ENCODE results near the gene LHX3.

DNA sequence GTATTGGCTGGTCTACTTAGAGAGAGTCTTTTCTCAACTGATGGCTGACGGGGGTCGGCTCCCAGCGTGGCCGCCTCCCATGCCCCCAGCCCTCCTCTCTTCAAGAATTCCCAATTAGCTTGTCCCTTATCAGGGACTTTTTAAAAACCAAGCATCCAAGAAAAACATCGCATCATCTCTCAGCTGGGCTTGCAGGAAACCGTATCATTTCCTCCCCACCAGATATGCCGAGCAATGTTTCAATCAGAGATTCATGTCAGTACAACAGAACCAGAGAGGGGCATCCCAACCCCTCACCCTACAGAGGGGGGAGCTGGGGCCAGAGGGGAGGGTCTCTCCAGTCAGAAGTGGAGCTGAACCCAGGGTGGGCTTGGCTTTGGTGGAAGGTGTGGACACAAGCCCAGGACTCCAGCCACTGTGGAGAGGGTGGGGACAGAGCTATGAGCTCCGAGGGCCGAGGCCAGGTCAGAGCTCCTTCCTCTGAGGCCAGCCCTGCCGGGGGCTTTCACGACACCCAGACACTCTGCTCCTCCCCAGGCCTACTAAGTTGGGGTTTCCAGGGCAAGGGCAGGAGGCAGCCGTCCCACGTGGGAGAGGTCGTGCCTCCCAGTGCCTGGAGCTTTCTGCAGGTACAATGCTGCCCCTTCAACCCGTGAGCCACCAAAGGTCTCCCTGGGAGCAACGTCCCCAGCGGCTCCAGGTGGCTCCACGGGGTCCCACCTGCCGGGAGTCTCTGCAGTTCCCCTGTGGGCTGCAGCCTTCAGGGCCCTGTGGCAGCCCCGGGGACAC is 47.3 kb downstream of the LHX3 start:
- TF ChIP-seq, protein P1, sequence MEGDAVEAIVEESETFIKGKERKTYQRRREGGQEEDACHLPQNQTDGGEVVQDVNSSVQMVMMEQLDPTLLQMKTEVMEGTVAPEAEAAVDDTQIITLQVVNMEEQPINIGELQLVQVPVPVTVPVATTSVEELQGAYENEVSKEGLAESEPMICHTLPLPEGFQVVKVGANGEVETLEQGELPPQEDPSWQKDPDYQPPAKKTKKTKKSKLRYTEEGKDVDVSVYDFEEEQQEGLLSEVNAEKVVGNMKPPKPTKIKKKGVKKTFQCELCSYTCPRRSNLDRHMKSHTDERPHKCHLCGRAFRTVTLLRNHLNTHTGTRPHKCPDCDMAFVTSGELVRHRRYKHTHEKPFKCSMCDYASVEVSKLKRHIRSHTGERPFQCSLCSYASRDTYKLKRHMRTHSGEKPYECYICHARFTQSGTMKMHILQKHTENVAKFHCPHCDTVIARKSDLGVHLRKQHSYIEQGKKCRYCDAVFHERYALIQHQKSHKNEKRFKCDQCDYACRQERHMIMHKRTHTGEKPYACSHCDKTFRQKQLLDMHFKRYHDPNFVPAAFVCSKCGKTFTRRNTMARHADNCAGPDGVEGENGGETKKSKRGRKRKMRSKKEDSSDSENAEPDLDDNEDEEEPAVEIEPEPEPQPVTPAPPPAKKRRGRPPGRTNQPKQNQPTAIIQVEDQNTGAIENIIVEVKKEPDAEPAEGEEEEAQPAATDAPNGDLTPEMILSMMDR (IDR thresholded peaks at IDR 0.05), result no peak
- TF ChIP-seq POLR2A (IDR thresholded peaks at IDR 0.05), result no peak

Measured in uterus (tissue), 2 donors.